Activated naive CD8-positive, alpha-beta T cell (primary cell): ENCODE results near the gene OCIAD1.
"Not testable (repeated sequence)": the region's sequence is repeated elsewhere in the genome, so short reads cannot be mapped to it uniquely, and the experiment has no call there.

Source experiments
- H3K27ac Mint-ChIP-seq: one replicate; pipeline ENCODE4 v1.8.0; 2021; ENCODE audit warnings: mixed read lengths
- H3K27me3 Mint-ChIP-seq: one replicate; pipeline ENCODE4 v1.8.0; 2021; ENCODE audit warnings: mixed read lengths
- H3K36me3 Mint-ChIP-seq: one replicate; pipeline ENCODE4 v1.8.0; 2021; ENCODE audit warnings: mixed read lengths
- H3K4me1 Mint-ChIP-seq: one replicate; pipeline ENCODE4 v1.8.0; 2021; ENCODE audit warnings: low read depth, mixed read lengths
- H3K4me3 Mint-ChIP-seq: one replicate; pipeline ENCODE4 v1.8.0; 2021; ENCODE audit warnings: mild to moderate bottlenecking, mixed read lengths
- H3K9me3 Mint-ChIP-seq: one replicate; pipeline ENCODE4 v1.8.0; 2021; ENCODE audit warnings: low read depth, mixed read lengths

Gene OCIAD1, protein sequence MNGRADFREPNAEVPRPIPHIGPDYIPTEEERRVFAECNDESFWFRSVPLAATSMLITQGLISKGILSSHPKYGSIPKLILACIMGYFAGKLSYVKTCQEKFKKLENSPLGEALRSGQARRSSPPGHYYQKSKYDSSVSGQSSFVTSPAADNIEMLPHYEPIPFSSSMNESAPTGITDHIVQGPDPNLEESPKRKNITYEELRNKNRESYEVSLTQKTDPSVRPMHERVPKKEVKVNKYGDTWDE

DNA sequence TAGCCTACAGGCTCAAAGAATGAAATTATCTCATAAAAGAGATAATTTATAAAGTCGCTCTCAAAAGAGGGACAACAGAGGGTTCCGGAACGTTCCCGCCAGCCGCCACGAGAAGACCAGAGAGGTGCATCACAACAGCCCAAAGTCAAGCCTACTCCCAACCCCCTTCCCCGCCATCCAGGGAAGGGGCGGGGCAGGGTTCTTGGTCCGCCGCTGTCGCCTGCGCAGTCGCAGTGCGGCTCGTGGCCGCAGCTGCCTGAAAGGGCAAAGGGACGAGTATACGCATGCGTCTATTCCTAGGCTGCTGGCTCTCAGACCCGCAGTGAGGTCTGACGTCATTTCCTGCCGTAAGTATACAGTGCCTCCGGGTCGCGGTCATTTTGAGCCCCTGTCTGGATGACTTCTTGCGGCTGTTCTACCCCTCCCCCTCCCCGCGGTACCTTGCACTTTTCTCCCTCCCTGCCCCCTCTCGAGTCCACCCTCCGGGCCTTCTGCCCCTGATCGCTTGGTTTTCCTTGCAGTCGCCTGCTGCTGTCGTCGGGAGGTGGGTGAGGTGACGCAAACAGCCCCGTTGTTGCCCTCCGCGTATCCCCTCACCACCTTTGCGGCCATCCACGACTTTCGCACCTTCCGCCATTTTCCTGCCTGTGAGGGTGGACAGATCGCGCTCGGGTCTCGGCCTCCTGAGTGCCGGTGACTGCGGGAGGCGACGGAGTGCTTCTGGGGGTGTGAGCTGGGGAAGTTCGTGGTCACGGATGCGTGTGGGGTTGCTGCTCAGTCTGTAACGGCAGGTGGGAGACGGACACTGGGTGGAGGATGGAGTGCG is at the start of gene OCIAD1:
Gene OCIAD1, plus strand, starts transcription at position 383 of the 826 bp plus-strand sequence. CDS start 1,537 bp downstream, outside the sequence.
- H3K36me3 Mint-ChIP-seq: peaks cover 6% of the 10 kb centered on the region

DNA sequence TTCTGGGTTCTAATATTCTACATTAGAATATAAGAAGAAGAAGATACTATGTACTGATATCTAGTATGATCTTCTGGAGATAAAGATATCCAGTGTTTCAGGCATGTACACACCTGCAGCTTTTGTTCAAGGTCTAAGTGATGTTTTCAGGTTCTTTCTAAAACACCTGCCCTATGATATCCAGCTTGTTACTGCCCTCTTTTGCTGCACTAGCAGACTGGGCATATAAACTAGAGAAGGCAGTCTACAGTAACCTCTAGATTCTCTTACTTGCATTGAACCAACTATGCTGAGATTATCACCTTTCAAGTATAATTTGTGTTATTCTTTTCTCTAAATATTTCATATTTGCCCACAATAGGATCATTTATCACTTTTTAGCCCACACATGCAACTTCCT is 48.9 kb upstream of the OCIAD1 start:
- Mint-ChIP-seq H3K36me3 (no peaks in the 10 kb centered on the region), H3K4me3 (no peak overlapping the region), H3K27me3 (no peaks in the 10 kb centered on the region), H3K4me1 (peaks cover 30% of the 10 kb centered on the region), H3K27ac (peak overlapping the region; percentile 54), H3K9me3 (no peaks in the 10 kb centered on the region)

More for the DNA sequence above, at the start of gene OCIAD1:
- Mint-ChIP-seq H3K27me3 (no peaks in the 10 kb centered on the region), H3K9me3 (no peaks in the 10 kb centered on the region), H3K4me1 (peaks cover 34% of the 10 kb centered on the region), H3K27ac (peak within 1 kb of the TSS; percentile 100), H3K4me3 (peak within 1 kb of the TSS; percentile 99)

DNA sequence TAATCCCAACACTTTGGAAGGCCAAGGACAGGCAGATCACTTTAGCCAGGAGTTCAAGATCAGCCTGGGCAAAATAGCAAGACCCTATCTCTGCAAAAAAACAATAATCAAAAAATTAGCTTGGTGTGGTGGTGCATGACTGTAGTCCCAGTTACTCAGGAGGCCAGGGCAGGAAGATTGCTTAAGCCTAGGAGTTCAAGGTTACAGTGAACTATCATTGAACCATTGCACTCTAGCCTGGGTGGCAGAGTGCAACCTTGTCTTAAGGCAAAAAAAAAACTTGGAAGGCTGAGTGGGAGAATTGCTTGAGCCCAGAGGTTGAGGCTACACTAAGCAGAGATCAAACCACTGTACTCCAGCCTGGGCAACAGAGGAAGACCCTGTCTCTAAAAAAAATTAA is 45.6 kb upstream of the OCIAD1 start:
- H3K27me3 Mint-ChIP-seq: no peaks in the 10 kb centered on the region
- no peak overlapping the region for H3K27ac Mint-ChIP-seq
- peaks cover 10% of the 10 kb centered on the region for H3K4me1 Mint-ChIP-seq
- no peaks in the 10 kb centered on the region for H3K36me3 Mint-ChIP-seq
- no peaks in the 10 kb centered on the region for H3K9me3 Mint-ChIP-seq
- no peak overlapping the region for H3K4me3 Mint-ChIP-seq

DNA sequence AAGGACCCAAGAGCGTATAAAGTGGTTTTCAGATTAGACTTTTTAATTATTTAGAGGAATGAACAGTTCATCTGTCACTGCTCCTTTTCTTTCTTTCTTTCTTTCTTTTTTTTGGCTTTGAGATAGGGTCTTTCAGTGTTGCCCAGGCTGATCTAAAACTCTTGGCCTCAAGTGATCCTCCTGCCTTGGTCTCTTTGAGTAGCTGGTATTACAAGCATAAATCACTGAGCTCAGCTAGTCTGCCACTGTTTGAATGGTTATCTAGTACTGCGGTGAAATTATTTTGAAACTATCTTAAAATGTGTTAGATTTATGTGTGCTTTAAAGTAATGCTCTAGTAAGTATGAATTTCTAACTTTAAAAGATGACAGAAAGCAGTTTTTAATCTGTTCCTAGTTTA is 44.3 kb upstream of the OCIAD1 start:
- Mint-ChIP-seq H3K27me3 (no peaks in the 10 kb centered on the region), H3K4me3 (no peak overlapping the region), H3K4me1 (peaks cover under 1% of the 10 kb centered on the region), H3K9me3 (no peaks in the 10 kb centered on the region), H3K27ac (no peak overlapping the region), H3K36me3 (no peaks in the 10 kb centered on the region)

DNA sequence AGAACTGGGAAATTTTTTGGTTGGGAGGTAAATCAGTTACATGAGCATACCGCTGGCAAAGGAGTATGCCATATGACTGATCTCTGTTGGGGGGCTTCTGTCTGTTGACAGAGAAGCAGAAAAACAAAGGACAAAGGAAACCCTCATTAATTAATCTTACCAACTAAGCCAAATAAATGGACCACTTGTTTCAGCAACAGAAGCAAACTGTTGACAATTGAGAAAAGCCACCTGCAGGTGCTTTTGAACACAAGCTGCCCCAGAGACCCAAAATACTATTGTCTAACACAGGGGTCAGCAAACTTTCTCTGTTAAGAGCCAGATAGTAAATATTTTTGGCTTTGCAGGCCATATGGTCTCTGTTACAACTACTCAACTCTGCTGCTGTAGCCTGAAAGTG is 43.8 kb upstream of the OCIAD1 start:
- Mint-ChIP-seq H3K4me1 (peaks cover 2% of the 10 kb centered on the region), H3K36me3 (no peaks in the 10 kb centered on the region), H3K9me3 (no peaks in the 10 kb centered on the region), H3K27ac (no peak overlapping the region), H3K27me3 (no peaks in the 10 kb centered on the region), H3K4me3 (no peak overlapping the region)

DNA sequence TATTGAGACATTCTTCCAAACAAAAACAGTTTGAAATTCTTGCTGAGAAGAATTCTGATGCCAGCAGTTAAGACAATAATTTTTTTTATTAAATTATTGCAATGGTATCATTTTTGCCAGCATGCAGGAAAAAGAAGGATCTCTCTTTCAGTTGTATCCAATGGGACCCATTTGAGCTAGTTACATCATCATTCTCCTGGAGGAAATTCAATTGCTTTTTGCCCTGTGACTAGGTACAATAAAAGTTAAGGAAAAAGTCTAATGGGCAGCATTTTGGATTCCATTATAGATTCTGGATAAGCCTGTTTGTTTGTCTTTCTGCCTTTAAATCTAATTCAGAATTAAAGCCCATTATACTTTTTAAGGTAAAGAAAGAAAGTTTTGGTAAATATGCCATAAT is 40.3 kb upstream of the OCIAD1 start:
- Mint-ChIP-seq H3K27ac (no peak overlapping the region), H3K36me3 (no peaks in the 10 kb centered on the region), H3K4me1 (peaks cover 8% of the 10 kb centered on the region), H3K4me3 (no peak overlapping the region), H3K27me3 (no peaks in the 10 kb centered on the region), H3K9me3 (no peaks in the 10 kb centered on the region)

DNA sequence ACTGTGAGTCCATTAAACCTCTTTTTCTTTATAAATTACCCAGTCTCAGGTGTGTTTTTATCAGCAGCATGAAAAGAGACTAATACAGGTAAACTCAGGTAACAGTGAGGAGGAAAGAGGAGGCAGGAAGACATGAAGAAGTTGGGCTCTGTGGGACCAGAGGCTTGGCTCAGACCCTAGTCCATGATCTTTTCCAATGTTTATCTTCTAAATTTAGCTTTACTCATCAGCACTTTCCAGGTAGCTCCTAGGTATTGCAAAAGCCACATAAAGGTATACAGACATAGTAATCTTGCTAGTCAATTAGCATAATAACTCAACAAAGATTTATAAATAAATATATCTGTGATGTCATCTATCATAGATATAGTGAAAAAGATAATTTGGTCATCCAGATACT is 39.6 kb upstream of the OCIAD1 start:
- no peak overlapping the region for H3K27ac Mint-ChIP-seq
- H3K36me3 Mint-ChIP-seq: no peaks in the 10 kb centered on the region
- no peaks in the 10 kb centered on the region for H3K27me3 Mint-ChIP-seq
- H3K9me3 Mint-ChIP-seq: no peaks in the 10 kb centered on the region
- H3K4me3 Mint-ChIP-seq: no peak overlapping the region
- peaks cover 8% of the 10 kb centered on the region for H3K4me1 Mint-ChIP-seq

DNA sequence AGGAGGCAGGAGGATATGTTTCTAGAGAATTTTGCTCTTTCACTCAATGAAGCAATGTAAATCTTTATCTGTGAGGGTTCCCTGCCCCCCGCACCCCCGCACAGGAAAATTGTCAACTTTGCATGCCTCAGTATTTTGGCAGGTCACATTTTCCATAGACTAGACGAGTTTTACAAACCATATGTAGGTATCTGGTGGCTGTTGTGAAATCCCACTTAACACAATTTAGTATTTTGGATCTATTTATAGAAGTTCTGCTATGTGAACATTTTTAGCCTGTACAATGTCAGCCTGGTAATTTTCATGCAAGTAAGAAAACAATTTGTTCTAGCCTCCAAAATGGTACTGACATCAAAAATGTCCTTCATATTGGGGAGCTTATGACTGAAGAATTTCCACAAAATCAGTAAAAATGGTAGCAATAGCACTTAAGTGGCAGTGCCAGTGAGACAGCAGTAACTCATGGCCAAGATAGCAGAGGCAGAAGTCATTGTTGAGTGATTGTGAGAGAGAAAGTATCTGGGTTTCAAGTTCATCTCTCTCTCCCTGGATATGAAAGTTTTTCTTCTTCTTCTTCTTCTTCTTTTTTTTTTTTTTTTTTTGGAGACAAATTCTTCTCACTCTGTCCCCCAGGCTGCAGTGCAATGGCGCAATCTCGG is 38.4 kb upstream of the OCIAD1 start:
- Mint-ChIP-seq H3K27ac (peak overlapping the region; percentile 89), H3K4me3 (peak overlapping the region; percentile 57), H3K4me1 (peaks cover 8% of the 10 kb centered on the region), H3K27me3 (no peaks in the 10 kb centered on the region), H3K36me3 (no peaks in the 10 kb centered on the region), H3K9me3 (no peaks in the 10 kb centered on the region)

DNA sequence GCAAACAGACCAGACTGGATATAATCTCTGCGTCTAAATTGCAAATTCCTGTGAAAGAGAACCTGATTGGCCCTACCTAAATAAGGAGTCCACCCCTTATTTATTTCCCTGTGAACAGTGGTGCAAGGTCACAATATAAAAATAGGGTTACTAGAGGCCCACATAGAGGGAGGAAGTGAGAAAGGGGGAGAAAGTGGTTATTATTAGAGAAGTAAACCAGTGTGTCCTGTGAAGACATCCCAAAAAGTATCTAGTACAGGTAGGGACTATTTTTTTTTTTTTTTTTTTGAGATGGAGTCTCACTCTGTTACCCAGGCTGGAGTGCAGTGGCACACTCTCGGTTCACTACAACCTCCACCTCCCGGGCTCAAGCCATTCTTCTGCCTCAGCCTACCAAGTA is 35.8 kb upstream of the OCIAD1 start:
- no peaks in the 10 kb centered on the region for H3K9me3 Mint-ChIP-seq
- no peaks in the 10 kb centered on the region for H3K27me3 Mint-ChIP-seq
- no peak overlapping the region for H3K4me3 Mint-ChIP-seq
- peaks cover 8% of the 10 kb centered on the region for H3K4me1 Mint-ChIP-seq
- H3K36me3 Mint-ChIP-seq: no peaks in the 10 kb centered on the region
- no peak overlapping the region for H3K27ac Mint-ChIP-seq

DNA sequence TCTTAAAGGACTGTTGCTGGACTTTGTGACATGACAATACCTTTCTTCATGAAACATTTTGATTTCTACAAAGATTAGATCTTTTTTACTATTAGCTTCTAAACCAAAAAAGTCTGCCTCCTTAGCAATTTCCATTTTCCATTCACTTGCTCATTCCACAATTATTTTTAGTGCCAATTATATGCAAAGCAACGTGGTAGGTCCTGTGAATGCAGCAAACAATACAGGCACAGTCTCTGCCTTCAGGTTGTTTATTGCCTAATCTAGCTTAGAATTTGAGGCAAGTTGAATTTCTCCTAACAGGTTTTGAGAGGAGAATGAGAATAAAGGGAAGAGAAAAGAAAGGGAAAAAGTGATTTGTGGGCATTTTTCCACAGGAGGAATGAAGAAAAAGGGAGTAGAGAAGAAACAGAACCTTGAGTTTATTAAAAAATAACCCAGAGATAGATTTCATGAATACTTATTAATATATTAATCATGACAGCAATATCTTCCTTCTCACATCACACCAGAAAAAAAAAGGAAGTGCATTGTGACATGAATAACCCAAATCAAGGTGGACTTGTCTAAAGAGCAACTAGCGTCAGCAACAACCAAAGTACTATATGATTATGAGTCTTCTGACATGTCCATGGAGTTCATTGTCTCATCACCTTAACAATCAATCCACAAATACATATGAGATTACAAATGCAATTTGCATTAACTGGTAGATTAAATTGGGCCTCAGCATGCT is 34.5 kb upstream of the OCIAD1 start:
- Mint-ChIP-seq H3K27ac (no peak overlapping the region), H3K9me3 (no peaks in the 10 kb centered on the region), H3K4me3 (no peak overlapping the region), H3K4me1 (peaks cover 8% of the 10 kb centered on the region), H3K36me3 (no peaks in the 10 kb centered on the region), H3K27me3 (no peaks in the 10 kb centered on the region)

DNA sequence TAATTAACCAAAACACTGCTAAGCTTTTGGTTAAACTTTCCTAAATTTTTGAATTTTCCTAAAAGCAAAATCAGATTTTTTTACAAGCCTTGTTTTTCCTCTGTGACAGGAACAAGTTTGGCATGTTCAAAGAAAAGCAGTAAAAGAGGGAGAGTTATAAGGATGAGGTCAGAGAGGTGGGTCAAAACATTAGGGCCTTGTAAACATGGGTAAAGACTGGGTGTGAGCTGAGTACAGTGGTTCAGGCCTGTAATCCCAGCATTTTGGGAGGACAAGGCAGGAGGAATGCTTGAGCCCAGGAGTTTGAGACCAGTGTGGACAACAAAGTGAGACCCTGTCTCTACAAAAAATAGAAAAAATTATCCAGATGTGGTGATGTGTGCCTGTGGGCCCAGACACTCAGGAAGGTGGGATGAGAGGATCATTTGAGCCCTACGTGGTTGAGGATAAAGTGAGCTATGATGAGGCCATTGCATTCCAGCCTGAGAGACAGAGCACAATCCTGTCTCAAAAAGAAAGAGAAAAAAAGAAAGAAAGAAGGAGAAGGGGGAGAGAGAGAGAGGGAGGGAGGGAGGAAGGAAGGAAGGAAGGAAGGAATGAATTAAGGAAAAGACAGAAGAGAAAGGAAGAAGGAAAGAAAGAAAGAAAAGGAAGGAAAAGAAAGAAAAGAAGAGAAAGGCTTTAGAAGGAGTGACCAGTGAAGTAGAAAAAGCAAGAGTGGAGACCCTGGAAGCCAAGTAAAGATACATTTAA is 33.8 kb upstream of the OCIAD1 start:
- H3K9me3 Mint-ChIP-seq: no peaks in the 10 kb centered on the region
- H3K4me3 Mint-ChIP-seq: no peak overlapping the region
- H3K27me3 Mint-ChIP-seq: no peaks in the 10 kb centered on the region
- H3K4me1 Mint-ChIP-seq: peaks cover 5% of the 10 kb centered on the region
- no peaks in the 10 kb centered on the region for H3K36me3 Mint-ChIP-seq
- no peak overlapping the region for H3K27ac Mint-ChIP-seq

DNA sequence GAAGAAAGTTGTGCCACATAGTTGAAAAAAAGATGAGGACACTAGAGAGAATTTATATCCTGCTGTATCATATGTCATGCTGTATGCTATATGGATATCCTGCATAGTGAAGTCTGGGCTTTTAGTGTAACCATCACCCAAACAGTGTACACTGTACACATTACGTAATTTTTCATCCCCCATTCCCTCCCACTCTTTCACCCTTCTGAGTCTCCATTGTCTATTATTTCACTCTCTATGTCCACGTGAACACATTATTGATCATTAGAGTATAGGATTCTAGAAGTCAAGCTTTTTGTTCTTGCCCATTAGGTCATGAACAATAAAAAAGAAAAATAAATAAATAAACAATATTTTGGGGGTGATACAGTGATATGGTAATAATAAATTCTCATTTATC is 32.8 kb upstream of the OCIAD1 start:
- Mint-ChIP-seq H3K4me1 (no peaks in the 10 kb centered on the region), H3K9me3 (no peaks in the 10 kb centered on the region), H3K36me3 (no peaks in the 10 kb centered on the region), H3K27ac (no peak overlapping the region), H3K4me3 (no peak overlapping the region), H3K27me3 (no peaks in the 10 kb centered on the region)

DNA sequence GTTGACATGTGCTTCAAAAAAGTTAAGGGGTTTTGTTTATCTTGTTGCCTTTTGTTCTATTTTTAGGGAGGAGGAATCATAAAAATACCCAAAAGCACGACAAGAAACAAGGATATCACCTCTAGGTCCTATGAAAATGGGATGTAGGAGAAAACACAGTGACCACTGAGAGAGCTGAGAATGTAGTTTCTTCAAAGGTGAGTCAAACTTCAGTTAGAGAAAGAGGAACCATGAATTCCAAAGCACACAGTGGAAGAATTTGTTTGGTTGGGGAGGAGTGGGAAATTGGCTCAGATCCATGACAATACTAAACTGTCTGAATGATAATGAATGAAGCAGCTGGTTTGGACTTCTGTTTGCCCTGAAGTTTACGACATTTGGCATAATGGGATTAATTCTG is 31.7 kb upstream of the OCIAD1 start:
- no peak overlapping the region for H3K27ac Mint-ChIP-seq
- no peaks in the 10 kb centered on the region for H3K27me3 Mint-ChIP-seq
- H3K9me3 Mint-ChIP-seq: no peaks in the 10 kb centered on the region
- no peaks in the 10 kb centered on the region for H3K36me3 Mint-ChIP-seq
- H3K4me3 Mint-ChIP-seq: no peak overlapping the region
- no peaks in the 10 kb centered on the region for H3K4me1 Mint-ChIP-seq

DNA sequence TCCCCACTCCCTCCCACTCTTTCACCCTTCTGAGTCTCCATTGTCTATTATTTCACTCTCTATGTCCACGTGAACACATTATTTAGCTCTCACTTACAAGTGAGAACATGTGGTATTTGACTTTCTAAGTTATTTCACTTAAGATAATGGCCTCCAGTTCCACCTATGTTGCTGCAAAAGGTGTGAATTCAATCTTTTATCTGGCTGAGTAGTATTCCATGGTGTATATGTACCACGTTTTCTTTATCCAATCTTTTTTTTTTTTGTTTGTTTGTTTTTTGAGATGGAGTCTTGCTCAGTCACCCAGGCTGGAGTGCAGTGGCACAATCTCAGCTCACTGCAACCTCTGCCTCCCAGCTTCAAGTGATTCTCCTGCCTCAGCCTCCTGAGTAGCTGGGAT is 30.7 kb upstream of the OCIAD1 start:
- not testable (repeated sequence) for H3K4me1 Mint-ChIP-seq, H3K9me3 Mint-ChIP-seq, H3K27me3 Mint-ChIP-seq

More for the DNA sequence above, 30.7 kb upstream of the OCIAD1 start:
- H3K27ac Mint-ChIP-seq, H3K36me3 Mint-ChIP-seq, H3K4me3 Mint-ChIP-seq: not testable (repeated sequence)
